GM10266 (cell line): ENCODE results near the gene ITPR1.

Experiments
- DNase-seq: peaks from one replicate; pipeline ENCODE4 v3.0.0; 2012; ENCODE audit errors: extremely low spot score
- TF ChIP-seq, protein P1 (sequence below): IDR thresholded peaks from 2 replicates; pipeline ENCODE4 v1.5.1; 2012; ENCODE audit warnings: mild to moderate bottlenecking, low read depth; ENCODE audit not compliant: control insufficient read depth, insufficient read depth; ENCODE audit errors: missing control alignments

ITPR1 gene

DNA sequence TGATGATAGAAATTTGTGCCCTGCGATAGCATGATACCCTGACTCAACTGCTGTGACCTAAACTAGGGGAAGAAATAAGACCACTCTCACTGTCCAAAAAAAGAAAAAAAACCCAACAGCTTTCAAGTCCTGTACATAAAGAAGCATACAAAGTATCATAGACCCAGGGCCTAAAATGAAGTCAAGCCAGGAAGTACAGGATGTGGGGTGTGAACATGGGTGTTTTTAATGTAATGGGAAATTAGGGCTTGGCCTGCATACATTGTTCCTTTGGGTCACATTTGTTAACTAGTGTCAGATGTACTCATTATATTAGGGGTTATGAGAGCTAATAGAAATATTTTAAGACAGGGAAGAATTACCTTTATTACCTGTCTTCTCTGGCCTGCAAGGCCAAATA, 285.6 kb downstream of the ITPR1 start:
- TF ChIP-seq, protein P1, sequence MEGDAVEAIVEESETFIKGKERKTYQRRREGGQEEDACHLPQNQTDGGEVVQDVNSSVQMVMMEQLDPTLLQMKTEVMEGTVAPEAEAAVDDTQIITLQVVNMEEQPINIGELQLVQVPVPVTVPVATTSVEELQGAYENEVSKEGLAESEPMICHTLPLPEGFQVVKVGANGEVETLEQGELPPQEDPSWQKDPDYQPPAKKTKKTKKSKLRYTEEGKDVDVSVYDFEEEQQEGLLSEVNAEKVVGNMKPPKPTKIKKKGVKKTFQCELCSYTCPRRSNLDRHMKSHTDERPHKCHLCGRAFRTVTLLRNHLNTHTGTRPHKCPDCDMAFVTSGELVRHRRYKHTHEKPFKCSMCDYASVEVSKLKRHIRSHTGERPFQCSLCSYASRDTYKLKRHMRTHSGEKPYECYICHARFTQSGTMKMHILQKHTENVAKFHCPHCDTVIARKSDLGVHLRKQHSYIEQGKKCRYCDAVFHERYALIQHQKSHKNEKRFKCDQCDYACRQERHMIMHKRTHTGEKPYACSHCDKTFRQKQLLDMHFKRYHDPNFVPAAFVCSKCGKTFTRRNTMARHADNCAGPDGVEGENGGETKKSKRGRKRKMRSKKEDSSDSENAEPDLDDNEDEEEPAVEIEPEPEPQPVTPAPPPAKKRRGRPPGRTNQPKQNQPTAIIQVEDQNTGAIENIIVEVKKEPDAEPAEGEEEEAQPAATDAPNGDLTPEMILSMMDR = no peak
- DNase-seq = no peak

DNA sequence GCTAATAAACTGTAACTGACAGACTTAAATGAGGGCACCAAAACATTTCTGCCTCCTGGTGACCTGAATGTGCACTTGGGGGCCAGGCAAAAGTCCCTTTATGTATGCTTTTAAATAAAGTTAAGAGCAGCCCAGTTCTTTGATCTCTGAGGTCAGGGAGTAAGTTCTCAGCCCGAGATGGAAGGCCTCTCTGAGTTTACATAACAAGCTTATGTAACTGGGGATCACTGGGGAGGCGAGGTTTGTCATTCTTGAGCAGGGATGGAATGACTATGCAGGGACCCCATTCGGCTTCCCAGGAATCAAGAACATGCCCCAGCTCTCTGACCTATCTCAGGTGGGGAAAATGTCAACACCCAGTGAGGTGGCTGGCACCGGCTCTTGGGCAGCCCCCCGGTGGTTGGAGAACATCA, 287.4 kb downstream of the ITPR1 start:
- TF ChIP-seq, protein P1 = no peak
- DNase-seq = no peak

DNA sequence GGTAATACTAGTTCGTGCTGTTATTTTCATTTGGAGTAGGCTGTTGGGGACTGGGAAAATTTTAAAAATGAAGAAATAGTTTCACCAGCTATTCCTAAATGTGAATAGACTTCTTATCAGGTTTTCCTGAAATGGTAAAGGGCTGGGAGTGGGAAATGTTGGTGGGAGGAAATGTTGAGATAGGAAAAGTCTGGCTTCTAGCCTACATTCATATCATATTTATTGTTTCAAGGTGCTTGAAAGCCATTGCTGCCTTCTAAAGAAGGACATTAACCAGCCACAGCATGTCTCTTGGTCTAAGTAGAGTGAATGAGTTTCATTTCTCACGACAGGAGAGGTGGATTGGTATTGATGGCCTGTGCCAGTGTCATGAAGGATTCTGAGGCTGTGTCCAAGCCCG, 288.9 kb downstream of the ITPR1 start:
- no peak for DNase-seq
- TF ChIP-seq, protein P1 = no peak

DNA sequence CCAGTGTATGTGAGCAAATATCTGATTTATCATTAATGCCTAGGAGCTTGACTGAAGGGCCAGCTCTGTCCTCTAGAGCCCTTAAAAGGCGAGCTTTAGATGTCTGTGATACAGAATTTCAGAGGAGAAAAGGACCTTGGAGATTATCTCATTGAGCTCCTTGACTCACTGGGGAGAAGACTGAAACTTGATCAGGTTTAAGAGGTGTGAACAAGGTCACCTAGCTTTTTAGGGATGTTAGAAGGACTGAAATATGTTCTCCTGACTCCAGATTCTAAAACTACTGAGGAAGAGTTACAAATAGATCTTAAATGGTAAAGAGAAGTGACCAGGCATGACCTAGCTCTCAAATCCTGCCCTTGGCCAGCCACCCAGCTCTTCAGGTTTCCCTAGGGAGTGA, 292.4 kb downstream of the ITPR1 start:
- TF ChIP-seq, protein P1 = no peak
- DNase-seq = no peak

DNA sequence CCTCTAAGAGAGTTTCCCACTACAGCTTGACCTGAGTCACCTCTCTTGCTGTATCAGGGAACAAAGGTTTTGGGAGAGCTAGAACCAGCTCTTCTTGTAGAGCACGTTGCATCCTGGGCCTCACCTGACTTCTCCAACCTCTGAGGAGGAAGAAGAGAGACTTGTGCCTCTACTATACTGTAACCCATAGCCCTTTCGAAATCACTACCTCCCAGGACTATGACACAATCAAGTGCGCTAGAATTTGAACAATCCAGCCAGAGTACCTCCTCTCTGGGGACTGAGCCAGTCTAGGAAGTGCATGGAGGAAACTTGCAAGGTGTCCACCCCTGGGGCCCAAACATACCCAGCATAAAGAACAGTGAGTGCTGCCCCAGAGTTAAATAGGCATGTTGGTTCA, 293.3 kb downstream of the ITPR1 start:
- no peak for DNase-seq
- TF ChIP-seq, protein P1 = no peak

DNA sequence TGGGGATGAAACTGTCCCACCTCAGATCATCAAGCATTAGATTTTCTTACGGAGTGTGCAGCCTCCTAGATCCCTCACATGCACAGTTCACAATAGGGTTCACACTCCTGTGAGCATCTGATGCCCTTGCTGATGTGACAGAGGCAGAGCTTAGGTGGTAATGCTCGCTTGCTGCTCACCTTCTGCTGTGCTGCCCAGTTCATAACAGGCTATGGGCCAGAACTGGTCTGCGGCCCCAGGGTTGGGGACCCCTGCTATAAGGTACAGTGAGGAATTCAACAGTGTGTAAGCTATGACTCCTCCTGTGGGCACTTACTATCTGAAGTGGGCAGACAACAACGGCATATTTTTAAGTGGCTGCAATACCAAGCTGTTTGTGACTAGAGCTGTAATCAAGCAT, 298.2 kb downstream of the ITPR1 start:
- DNase-seq = no peak
- TF ChIP-seq, protein P1 = no peak

DNA sequence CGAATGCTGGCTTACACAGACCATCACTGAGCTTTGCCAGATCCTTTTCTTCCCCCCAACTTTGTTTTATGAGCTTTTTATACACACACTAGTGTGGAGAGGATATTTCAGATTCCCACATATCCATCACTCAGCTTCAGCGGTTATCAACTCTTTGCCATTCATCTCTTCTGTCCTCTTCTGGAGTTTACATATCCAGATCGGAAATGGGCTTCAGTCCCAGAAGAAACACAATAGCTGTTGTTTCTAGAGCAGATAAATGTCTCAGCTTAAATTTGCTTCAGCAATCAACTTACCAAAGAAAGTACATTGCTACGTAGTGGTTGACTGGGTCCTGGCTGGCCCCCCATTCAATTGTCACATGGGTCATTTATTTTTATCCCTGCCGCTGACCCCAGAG, 300.2 kb downstream of the ITPR1 start:
- TF ChIP-seq, protein P1 = no peak
- no peak for DNase-seq
